Vagina (tissue), 2 donors: ENCODE data around the gene ST6GAL1. TPM values are rescaled to one million over a fixed set of nuclear protein-coding genes. Genes with fewer than 3 reads are reported as not detected.
"Not testable (repeated sequence)": the region's sequence is repeated elsewhere in the genome, so short reads cannot be mapped to it uniquely, and the experiment has no call there.

Source experiments
- DNase-seq, 2 donors: peaks; one replicate each; pipeline ENCODE4 v3.0.0-alpha.2; 2017; ENCODE audit errors: extremely low spot score in 2 of 2
- H3K27ac ChIP-seq: fragments of 200-600 bp; sonication (generic); one replicate; pipeline ENCODE4 v1.5.1; 2019
- H3K27me3 ChIP-seq: fragments of 200-600 bp; sonication (generic); one replicate; pipeline ENCODE4 v1.5.1; 2019
- H3K36me3 ChIP-seq, 2 donors: fragments of 200-600 bp; sonication (generic); one replicate each; pipeline ENCODE4 v1.5.1; 2017 to 2019
- H3K4me1 ChIP-seq: fragments of 200-600 bp; sonication (generic); one replicate; pipeline ENCODE4 v1.5.1; 2019
- H3K4me3 ChIP-seq, 2 donors: fragments of 200-600 bp; sonication (generic); 1 replicate in 1 of 2; 2 replicates in 1 of 2; pipeline ENCODE4 v1.5.1; 2016 to 2019
- H3K9me3 ChIP-seq: fragments of 200-600 bp; sonication (generic); one replicate; pipeline ENCODE4 v1.5.1; 2019
- CTCF ChIP-seq, 3 experiments: fragments of 450-650 bp in 2 of 3; fragments of 200-600 bp in 1 of 3; sonication (generic) in 1 of 3; IDR thresholded peaks; one replicate each; pipeline ENCODE4 v1.5.1; 2017 to 2019; ENCODE audit warnings: antibody characterized with exemption in 3 of 3, mild to moderate bottlenecking in 2 of 3, moderate library complexity in 2 of 3
- POLR2A ChIP-seq, 2 donors: fragments of 450-650 bp; IDR thresholded peaks; one replicate each; pipeline ENCODE4 v1.6.1; 2017; ENCODE audit warnings: antibody characterized with exemption in 2 of 2, mild to moderate bottlenecking in 2 of 2, moderate library complexity in 2 of 2
- POLR2AphosphoS5 ChIP-seq, 2 donors: sonication (generic); formaldehyde crosslinking; IDR thresholded peaks; one replicate each; pipeline ENCODE4 v1.9.0; 2017; ENCODE audit warnings: antibody characterized with exemption in 2 of 2, mild to moderate bottlenecking in 2 of 2, low read depth in 1 of 2; ENCODE audit not compliant: insufficient read depth in 1 of 2
- intact Hi-C: fragments of 100-400 bp; cut with DNase I; formaldehyde crosslinking; loops from one replicate; pipeline ENCODE4 v1.15.1; 2023
- total RNA-seq: library from RNA; depleted of rRNA; stranded (reverse); fragments of >200 nt; gene quantifications from one replicate; pipeline ENCODE4 v1.2.3, GENCODE V29; 2016

The ST6GAL1 gene
- total RNA-seq, 1 donor from 2014 or later = 37.8 TPM

GRCh38 chr3:186964616-186965015, 34.3 kb downstream of the ST6GAL1 start:
- Histone ChIP-seq H3K4me1 (peaks cover 4% of the 10 kb centered on the region), H3K27ac (no peak overlapping the region), H3K27me3 (no peaks in the 10 kb centered on the region), H3K36me3 (no peaks in the 10 kb centered on the region), H3K9me3 (no peaks in the 10 kb centered on the region), H3K4me3 (no peak overlapping the region)
- TF ChIP-seq POLR2A (IDR thresholded peaks at IDR 0.05) (no peak), POLR2AphosphoS5 (IDR thresholded peaks at IDR 0.05; ENCODE audit: insufficient read depth in 1 of 2, low read depth in 1 of 2) (no peak), CTCF (IDR thresholded peaks at IDR 0.05) (no peak)
- no peak for DNase-seq
- intact Hi-C loops = no loop called here

GRCh38 chr3:186965141-186965879, 35.0 kb downstream of the ST6GAL1 start:
- intact Hi-C loops = no loop called here
- Histone ChIP-seq H3K27ac (no peak overlapping the region), H3K36me3 (no peaks in the 10 kb centered on the region), H3K4me1 (no peaks in the 10 kb centered on the region), H3K27me3 (no peaks in the 10 kb centered on the region), H3K9me3 (no peaks in the 10 kb centered on the region), H3K4me3 (no peak overlapping the region)
- no peak for DNase-seq
- no peak for TF ChIP-seq CTCF (IDR thresholded peaks at IDR 0.05)
- no peak for TF ChIP-seq POLR2A (IDR thresholded peaks at IDR 0.05)
- TF ChIP-seq POLR2AphosphoS5 (IDR thresholded peaks at IDR 0.05; ENCODE audit: insufficient read depth in 1 of 2, low read depth in 1 of 2) = no peak

- no peak for TF ChIP-seq POLR2AphosphoS5 (IDR thresholded peaks at IDR 0.05; ENCODE audit: insufficient read depth in 1 of 2, low read depth in 1 of 2)
- TF ChIP-seq POLR2A (IDR thresholded peaks at IDR 0.05) = no peak
- no peak for TF ChIP-seq CTCF (IDR thresholded peaks at IDR 0.05)
- no peaks in the 10 kb centered on the region for H3K27me3 ChIP-seq
- H3K4me1 ChIP-seq = no peaks in the 10 kb centered on the region
- no peak overlapping the region for H3K4me3 ChIP-seq
- no peak overlapping the region for H3K27ac ChIP-seq
- no peak for DNase-seq
- intact Hi-C loops = no loop called here
- H3K9me3 ChIP-seq = no peaks in the 10 kb centered on the region
- H3K36me3 ChIP-seq = no peaks in the 10 kb centered on the region
Observed at GRCh38 chr3:186966406-186966805, 36.1 kb downstream of the ST6GAL1 start.

GRCh38 chr3:186967236-186967635, 36.9 kb downstream of the ST6GAL1 start:
- H3K27ac ChIP-seq, DNase-seq, H3K4me1 ChIP-seq, intact Hi-C loops, H3K4me3 ChIP-seq, H3K36me3 ChIP-seq, H3K27me3 ChIP-seq, H3K9me3 ChIP-seq: not testable (repeated sequence)

- Histone ChIP-seq H3K9me3 (no peaks in the 10 kb centered on the region), H3K27me3 (no peaks in the 10 kb centered on the region), H3K27ac (no peak overlapping the region), H3K4me1 (no peaks in the 10 kb centered on the region), H3K4me3 (no peak overlapping the region), H3K36me3 (no peaks in the 10 kb centered on the region)
- TF ChIP-seq POLR2A (IDR thresholded peaks at IDR 0.05) = no peak
- TF ChIP-seq POLR2AphosphoS5 (IDR thresholded peaks at IDR 0.05; ENCODE audit: insufficient read depth in 1 of 2, low read depth in 1 of 2) = no peak
- no peak for TF ChIP-seq CTCF (IDR thresholded peaks at IDR 0.05)
- intact Hi-C loops = no loop called here
- no peak for DNase-seq
Observed at GRCh38 chr3:186967686-186968085, 37.4 kb downstream of the ST6GAL1 start.
